Mesothelial cell of epicardium (in vitro differentiated cells): Measurements from ENCODE around the gene SLCO3A1. TPM values are rescaled to one million over a fixed set of nuclear protein-coding genes. Genes with fewer than 3 reads are reported as not detected.
A peak's percentile ranks its signal among the peaks of the same experiment; 100 is the strongest.

ENCODE experiments used
- DNase-seq, 2 experiments: peaks; one replicate each; pipeline ENCODE4 v3.0.0; 2021; ENCODE audit warnings: low spot score in 2 of 2; ENCODE audit not compliant: unreplicated experiment in 2 of 2
- H3K27ac Mint-ChIP-seq: 2 replicates; pipeline ENCODE4 v1.8.0; 2021; ENCODE audit warnings: mixed read lengths
- H3K27me3 Mint-ChIP-seq: 2 replicates; pipeline ENCODE4 v1.8.0; 2021; ENCODE audit warnings: low read depth, mixed read lengths
- H3K36me3 Mint-ChIP-seq: 2 replicates; pipeline ENCODE4 v1.8.0; 2021; ENCODE audit warnings: mixed read lengths
- H3K4me1 Mint-ChIP-seq: 2 replicates; pipeline ENCODE4 v1.8.0; 2021; ENCODE audit warnings: mixed read lengths
- H3K4me3 Mint-ChIP-seq: 2 replicates; pipeline ENCODE4 v1.8.0; 2021; ENCODE audit warnings: mild to moderate bottlenecking, moderate library complexity, mixed read lengths
- H3K9me3 Mint-ChIP-seq: 2 replicates; pipeline ENCODE4 v1.8.0; 2021; ENCODE audit warnings: mixed read lengths
- CTCF ChIP-seq: fragments of 200-600 bp; sonication (generic); IDR thresholded peaks from one replicate; pipeline ENCODE4 v1.5.0; 2021; ENCODE audit warnings: antibody characterized with exemption; ENCODE audit not compliant: unreplicated experiment
- total RNA-seq: library from RNA; stranded (reverse); gene quantifications from 3 replicates; pipeline ENCODE4 v1.2.1, GENCODE V29; 2021

The SLCO3A1 gene
- total RNA-seq, 1 donor from 2014 or later: 1.9 TPM

GRCh38 chr15:91939403-91939831, 85.9 kb downstream of the SLCO3A1 start:
- Mint-ChIP-seq H3K36me3 (no peaks in the 10 kb centered on the region), H3K27me3 (peaks cover 54% of the 10 kb centered on the region), H3K4me3 (no peak overlapping the region), H3K4me1 (peaks cover 29% of the 10 kb centered on the region), H3K27ac (no peak overlapping the region), H3K9me3 (peaks cover 2% of the 10 kb centered on the region)
- DNase-seq: no peak
- no peak for TF ChIP-seq CTCF

DNA sequence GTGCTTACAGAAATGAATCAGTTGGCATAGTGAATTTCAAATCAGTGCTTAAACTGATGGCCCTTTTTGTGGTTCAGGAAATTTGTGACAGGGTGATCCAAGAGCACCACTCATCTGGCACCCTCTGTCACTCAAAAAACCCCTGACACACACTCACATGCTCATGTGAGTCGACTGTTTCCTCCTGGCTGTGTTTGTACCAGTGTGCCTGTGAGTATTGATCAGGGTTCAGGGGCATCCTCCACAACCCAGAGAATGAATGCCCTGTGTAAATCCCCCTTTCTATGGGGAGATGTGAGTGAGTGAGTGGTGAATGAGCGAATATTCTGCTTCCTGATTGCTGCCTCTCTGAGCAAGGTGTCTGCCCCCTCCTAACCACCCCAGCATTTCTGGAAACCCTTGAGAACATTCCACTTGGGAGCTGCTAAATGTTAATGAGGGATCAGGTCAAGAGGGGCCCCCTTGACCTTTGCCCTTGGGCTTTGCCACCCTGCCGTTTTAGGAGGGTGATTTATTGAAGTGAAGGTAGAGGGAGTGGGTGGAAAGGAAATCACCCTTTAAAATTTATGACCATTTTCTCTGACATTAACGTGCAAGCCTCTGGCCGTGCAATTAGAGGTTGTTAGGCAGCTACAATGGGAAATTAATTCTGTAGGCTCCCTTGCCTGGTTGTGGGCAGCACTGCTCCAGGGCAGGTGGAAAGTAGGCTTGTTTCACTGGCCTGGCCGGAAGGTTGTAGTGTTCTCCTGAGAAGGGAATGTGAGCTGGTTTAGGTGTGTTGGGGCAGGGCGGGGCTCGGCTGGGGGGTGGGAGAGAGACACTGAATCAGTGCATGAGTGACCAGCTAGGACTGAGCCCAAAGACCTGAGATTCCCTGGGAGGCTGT, 87.2 kb downstream of the SLCO3A1 start:
- Mint-ChIP-seq H3K36me3 (no peaks in the 10 kb centered on the region), H3K4me1 (peaks cover 31% of the 10 kb centered on the region), H3K27me3 (peaks cover 52% of the 10 kb centered on the region), H3K27ac (no peak overlapping the region), H3K4me3 (no peak overlapping the region), H3K9me3 (no peaks in the 10 kb centered on the region)
- TF ChIP-seq CTCF: no peak
- no peak for DNase-seq

DNA sequence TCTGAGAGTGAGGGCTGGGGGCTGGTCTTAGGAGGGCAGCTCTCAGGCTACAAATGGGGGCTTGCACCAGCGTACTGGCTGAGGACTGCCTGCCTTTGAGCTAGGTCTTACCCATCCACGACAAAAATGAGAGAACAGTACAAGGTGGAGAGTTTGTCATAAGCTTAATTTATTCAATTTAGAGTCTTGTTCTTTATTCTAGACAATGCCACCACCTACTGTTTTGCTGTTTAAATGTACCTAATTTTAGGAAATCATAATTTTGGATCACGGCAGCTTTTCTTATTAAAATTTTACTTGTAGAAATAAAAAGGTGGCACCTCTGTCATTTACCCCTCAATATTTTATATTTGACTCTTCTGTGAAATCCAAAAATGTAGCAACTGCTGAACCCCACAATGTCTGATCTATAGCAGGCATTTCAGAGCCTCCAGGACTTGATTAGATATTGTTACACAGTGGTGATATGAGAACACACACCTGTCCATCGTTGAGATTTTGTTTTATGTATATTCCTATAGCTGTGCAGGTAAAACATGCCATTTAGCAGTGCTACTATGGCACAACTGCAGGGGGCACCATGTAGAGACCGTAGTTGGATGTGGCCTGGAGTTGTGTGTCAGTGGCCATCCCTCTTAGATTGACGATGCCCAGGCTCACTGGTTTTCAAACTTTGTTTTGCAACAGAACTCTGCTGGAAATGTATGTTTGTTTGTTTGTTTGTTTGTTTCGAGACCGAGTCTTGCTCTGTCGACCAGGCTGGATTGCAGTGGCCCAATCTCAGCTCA, 88.6 kb downstream of the SLCO3A1 start:
- no peak overlapping the region for H3K4me3 Mint-ChIP-seq
- H3K27me3 Mint-ChIP-seq: peaks cover 53% of the 10 kb centered on the region

GRCh38 chr15:91942720-91943394, 89.3 kb downstream of the SLCO3A1 start:
- Mint-ChIP-seq H3K27me3 (peaks cover 56% of the 10 kb centered on the region), H3K4me3 (no peak overlapping the region), H3K9me3 (no peaks in the 10 kb centered on the region), H3K36me3 (no peaks in the 10 kb centered on the region), H3K4me1 (peaks cover 33% of the 10 kb centered on the region), H3K27ac (peak overlapping the region; percentile 92)
- TF ChIP-seq CTCF: no peak
- no peak for DNase-seq

More for the DNA sequence above, 88.6 kb downstream of the SLCO3A1 start:
- H3K36me3 Mint-ChIP-seq: no peaks in the 10 kb centered on the region
- no peaks in the 10 kb centered on the region for H3K9me3 Mint-ChIP-seq
- H3K27ac Mint-ChIP-seq: peak overlapping the region; percentile 32
- no peak for TF ChIP-seq CTCF
- DNase-seq: no peak
- peaks cover 31% of the 10 kb centered on the region for H3K4me1 Mint-ChIP-seq

DNA sequence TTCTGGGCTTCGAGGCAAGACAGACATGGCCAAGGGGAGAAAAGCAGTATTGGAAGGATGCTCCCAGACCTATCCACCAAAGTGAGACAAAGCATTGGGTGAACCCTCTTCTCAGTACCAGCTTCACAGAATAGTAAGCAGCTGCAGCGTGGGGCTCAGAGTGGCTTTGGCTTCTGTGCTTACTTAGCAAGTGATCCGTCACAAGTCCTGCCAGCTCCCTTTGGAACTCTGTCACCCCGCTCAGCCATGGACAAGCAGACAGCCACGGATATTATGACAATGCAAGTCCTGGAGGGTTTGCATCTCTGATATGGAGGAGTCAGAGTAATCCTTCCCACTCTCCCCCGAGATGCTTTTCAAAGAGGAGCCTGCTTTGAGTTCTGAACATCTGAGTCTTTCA, 90.8 kb downstream of the SLCO3A1 start:
- H3K4me3 Mint-ChIP-seq: no peak overlapping the region
- no peaks in the 10 kb centered on the region for H3K36me3 Mint-ChIP-seq
- H3K27me3 Mint-ChIP-seq: peaks cover 54% of the 10 kb centered on the region
- no peaks in the 10 kb centered on the region for H3K9me3 Mint-ChIP-seq
- H3K4me1 Mint-ChIP-seq: peaks cover 36% of the 10 kb centered on the region
- TF ChIP-seq CTCF: no peak
- H3K27ac Mint-ChIP-seq: no peak overlapping the region
- no peak for DNase-seq
